HG03159 (cell line): ENCODE data around the gene HOMER3.
"Not testable (repeated sequence)": the region's sequence is repeated elsewhere in the genome, so short reads cannot be mapped to it uniquely, and the experiment has no call there.

Source experiments
- ATAC-seq: cut with Tn5 transposase; IDR thresholded peaks from one replicate; pipeline ENCODE4 v1.9.1; 2021; ENCODE audit warnings: mild to moderate bottlenecking, moderate library complexity; ENCODE audit not compliant: unreplicated experiment

Gene HOMER3

DNA sequence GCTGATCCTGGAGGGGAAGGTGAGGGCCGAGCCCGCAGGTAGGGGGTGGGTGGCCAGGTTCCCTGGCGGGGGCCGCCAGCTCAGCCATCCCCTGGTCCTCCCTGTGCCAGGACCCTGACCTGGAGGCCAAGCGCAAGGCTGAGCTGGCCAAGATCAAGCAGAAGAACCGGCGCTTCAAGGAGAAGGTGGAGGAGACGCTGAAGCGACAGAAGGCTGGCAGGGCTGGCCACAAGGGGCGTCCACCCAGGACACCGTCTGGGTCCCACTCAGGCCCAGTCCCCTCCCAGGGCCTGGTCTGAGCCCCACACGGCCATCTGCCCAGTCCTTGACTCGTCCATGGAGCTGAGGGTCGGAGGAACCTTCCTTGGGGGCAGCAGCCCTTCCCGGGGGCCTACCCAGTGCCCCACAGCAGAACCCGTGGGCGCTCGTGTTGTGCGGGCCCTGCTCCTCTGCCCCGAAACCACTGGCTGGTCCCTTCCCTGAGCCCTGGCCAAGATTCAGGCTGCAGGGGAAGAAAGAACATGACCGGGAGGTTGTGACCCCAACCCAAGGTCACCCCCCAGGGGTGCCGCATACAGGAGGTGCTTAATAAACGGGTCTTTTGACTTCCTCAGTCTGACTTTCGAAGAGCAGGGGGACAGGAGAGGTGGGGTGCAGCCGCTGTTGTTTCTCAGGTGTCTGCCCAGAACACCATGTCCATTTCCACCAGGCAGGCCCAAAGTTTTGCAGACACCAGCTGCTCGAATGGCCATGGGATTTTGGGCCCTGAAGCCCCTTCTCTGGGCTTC lies 12.8 kb downstream of the HOMER3 start:
- no peak for ATAC-seq

DNA sequence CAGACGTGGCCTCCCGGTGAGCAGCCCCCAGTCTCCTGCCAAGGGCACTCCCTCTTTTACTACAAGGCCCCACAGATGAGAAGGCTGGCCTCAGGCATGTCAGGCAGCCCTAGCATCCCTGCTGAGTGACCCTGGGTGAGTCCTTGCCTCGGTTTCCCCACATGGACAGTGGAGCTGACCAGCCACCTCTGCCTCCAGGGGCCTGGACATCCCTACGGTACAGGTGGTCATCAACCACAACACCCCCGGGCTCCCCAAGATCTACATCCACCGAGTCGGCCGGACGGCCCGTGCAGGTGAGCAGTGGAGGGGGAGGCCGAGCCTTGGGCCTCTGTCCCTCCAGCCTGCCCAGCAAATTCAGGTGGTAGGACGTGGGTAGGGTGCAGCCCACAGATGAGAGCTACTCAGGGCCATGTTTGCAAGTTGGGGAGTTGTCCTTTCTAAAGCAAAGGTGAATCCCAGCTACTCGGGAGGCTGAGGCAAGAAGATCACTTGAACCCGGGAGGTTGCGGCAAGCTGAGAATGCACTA lies 16.3 kb downstream of the HOMER3 start:
- no peak for ATAC-seq

GRCh38 chr19:18922228-18922985 lies 18.6 kb downstream of the HOMER3 start:
- no peak for ATAC-seq

DNA sequence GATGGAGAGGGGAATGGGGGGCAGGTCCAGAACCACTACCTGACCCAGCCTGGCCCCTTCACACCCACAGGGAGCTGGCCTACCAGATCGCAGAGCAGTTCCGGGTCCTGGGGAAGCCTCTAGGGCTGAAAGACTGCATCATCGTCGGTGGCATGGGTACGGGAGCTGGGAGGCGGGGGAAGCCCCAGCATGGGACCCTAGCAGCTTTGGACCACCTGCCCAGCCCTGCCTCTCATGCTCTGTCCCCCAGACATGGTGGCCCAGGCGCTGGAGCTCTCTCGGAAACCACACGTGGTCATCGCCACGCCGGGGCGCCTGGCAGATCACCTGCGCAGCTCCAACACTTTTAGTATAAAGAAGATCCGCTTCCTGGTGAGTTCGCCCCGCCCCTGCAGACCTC lies 19.4 kb downstream of the HOMER3 start:
- no peak for ATAC-seq

DNA sequence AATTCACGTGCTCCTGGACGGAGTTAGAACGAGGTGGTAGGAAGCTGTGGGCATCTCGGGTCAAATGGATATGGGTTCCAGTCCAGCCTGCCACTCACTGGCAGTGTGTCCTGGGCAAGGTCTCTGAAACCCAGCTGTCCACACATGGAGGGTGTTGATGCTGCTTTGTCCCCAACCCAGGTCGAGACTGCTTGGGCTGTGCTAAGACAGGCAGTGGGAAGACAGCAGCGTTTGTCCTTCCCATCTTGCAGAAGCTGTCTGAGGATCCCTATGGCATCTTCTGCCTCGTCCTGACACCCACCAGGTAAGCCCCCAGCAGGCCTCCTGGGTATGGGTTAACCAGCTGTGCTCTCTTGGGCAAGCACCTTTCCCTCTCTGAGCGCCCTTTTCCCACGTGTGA lies 20.6 kb downstream of the HOMER3 start:
- no peak for ATAC-seq

DNA sequence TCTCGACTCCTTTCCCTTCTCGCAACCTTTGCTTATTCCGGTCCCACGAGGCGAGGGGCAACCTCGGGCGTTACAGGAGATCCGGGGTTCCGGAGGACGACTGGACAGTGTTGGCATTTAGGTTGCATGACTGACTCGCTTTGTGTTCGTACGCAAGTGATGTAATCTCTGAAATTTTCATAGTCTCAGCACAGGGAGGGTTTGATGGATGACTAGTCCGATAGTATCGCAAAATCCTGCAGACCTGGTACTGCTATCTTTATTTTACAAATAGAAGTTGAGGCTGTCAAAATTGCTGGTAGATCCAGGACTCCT lies 21.2 kb downstream of the HOMER3 start:
- ATAC-seq: no peak

DNA sequence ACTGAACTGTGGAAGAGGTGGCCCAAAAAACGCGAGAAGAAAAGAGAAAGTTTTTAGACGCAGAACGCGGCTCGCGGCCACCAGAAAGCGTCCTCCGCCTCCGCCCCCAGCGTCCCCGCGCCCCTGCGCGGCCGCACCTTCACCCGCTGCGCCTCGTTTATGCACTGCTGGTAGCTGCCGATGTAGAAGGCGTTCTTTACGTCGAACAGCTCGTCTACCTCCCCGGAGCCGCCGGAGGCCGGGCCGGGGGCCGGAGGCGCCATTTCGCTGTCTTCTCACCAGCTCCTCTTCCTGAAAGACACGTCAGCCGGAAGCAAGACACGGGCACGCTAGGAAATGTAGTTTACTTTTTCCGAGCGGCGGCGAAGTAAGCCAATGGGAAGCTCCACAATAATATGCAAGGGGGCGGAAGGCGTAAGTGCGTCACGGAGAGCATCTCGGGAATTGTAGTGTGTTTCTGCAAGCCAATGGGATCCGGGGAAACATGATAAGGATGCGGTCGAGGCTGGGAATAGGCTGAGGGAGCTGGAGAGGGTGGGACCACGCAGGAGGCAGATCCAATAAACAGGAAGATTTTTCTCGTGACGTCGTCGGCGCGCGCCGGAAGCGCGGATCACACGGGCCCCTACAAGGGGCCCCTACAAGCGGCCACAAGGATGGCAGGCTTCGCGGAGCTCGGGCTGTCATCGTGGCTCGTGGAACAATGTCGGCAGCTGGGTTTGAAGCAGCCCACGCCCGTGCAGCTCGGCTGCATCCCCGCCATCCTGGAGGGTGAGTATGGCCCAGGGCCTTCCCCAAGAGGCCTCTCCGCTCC lies 21.7 kb downstream of the HOMER3 start, which contains the start of the genes COPE and DDX49:
TSS of gene COPE (minus strand) at position 302 of the 814 bp plus-strand sequence. CDS start at position 263, 39 bp downstream.
TSS of gene DDX49 (plus strand) at position 630 of the 814 bp plus-strand sequence. CDS start at position 657, 27 bp downstream.
- ATAC-seq: peak; percentile 89

- ATAC-seq: not testable (repeated sequence)
These were observed 23.4 kb downstream of the HOMER3 start for GRCh38 chr19:18917593-18917992.

GRCh38 chr19:18915639-18916038 lies 25.4 kb downstream of the HOMER3 start:
- ATAC-seq: no peak

- ATAC-seq: no peak
These were observed 27.6 kb downstream of the HOMER3 start for GRCh38 chr19:18913466-18913865.

GRCh38 chr19:18912933-18913332 lies 28.1 kb downstream of the HOMER3 start:
- no peak for ATAC-seq

GRCh38 chr19:18910801-18911436 lies 30.1 kb downstream of the HOMER3 start:
- no peak for ATAC-seq

DNA sequence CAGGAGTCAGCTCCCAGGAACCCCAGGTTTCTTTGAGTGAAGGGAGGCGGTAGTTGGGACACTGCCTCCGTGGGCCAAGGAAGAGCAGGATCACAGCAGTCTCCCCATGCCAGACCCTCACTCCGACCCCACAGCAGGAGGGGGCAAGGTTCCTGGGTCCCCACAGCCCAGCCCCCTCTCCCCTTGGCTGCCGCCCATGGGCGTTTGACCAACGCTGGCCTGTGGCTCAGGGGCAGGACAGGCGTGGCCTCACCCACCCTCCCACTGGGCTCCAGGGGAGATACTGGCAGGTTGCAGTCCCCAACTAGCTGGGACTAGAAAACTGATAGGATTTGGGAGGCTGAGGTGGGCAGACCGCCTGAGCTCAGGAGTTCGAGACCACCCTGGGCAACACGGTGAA lies 31.0 kb downstream of the HOMER3 start:
- no peak for ATAC-seq

- no peak for ATAC-seq
These were observed 31.9 kb downstream of the HOMER3 start for GRCh38 chr19:18908917-18909619.

DNA sequence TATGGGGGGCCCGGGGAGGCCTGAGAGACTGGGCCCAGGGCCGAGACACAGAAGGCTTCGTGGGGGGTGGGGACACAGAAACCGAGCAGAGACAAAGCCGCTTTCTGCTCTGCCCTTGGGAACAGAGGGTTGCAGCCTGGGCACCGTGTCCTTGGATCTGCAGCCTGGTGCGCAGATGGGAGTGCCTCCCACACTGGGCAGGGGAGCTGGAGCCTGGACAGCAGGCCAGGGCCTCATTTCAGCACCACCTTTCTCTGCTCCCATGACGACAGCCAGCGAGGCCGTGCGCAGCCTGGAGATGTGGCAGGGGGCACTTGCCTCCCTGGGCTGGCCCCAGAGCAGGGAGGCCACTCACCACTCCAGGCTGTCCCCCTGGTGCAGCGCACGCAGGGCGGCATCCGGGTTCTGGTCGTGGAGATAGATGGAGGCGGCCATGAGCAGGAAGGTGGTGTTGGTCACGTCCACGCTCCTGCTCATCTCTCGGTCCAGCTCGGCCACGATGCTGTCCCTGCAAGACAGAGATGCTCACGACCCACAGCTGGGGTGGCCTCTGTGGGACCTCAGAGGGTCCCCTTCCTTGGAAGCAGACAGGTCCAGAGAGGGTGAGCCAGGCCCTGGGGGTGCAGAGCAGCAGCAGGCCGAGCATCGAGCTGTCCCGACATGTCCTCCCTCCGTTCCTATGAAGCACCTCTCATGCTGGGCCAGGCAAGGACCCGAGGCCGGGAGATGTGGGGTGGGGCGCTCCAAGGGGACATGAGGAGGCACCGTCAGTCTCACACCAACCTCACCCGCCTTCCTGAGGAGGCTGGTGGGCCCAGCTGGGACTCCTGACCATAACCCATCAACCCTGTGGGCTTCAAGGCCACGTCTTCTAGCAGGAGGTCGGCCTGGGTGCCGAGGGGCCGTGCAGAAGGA lies 34.2 kb downstream of the HOMER3 start:
- no peak for ATAC-seq

GRCh38 chr19:18905513-18906236 lies 35.3 kb downstream of the HOMER3 start:
- ATAC-seq: no peak

- ATAC-seq: no peak
These were observed 36.0 kb downstream of the HOMER3 start for GRCh38 chr19:18905058-18905456.

DNA sequence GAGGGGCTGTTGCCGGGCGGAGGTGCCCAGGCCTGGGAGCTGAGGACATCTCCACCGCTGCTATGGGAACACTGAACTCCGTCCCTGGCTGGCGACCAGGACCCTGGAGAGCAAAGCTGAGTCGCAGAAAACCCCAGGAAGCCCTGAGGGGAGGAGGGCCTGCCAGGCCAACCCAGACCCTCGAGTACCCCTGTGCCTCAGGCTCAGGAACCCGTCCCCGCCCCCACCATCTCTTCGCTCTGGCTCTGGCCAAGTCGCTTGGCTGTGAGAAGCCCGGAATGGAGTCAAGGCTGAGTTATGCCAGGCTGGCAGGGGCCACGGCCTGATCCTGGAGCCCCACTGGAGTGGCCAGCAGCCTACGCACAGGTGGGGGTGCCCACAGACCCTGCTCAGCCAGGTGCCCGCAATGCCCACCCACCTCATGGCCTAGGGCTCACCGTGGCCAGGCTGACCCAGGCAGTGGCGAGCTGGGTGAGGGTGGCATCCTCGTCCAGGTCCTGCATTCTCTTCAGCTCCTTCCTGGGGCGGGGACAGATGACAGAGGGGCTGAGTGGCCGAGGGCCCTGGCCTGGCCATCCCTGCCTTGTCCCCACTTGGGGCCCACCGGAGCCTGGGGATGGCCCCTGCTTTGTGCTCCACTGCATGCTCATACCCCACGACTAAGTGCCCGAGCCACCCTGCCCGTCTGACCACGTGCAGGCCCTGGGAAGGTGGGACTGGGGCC lies 36.5 kb downstream of the HOMER3 start:
- no peak for ATAC-seq
